Neural cell (in vitro differentiated cells): ENCODE data around the gene HPSE2.

Source experiments
- CTCF ChIP-seq: fragments of 450-650 bp; IDR thresholded peaks from 2 replicates; pipeline ENCODE4 v1.5.1; 2014; ENCODE audit warnings: antibody characterized with exemption, mild to moderate bottlenecking, moderate library complexity; ENCODE audit not compliant: poor library complexity, severe bottlenecking
- EP300 ChIP-seq: fragments of 450-650 bp; conservative IDR thresholded peaks from 2 replicates; pipeline ENCODE4 v1.6.1; 2014; ENCODE audit warnings: antibody characterized with exemption, mild to moderate bottlenecking, moderate library complexity; ENCODE audit not compliant: poor library complexity, severe bottlenecking
- EZH2 ChIP-seq: fragments of 200-600, 300-800 bp; shearing (Covaris generic), sonication (generic); IDR thresholded peaks from 2 replicates; pipeline ENCODE4 v1.6.1; 2014; ENCODE audit warnings: antibody characterized with exemption, low read length, borderline replicate concordance, mild to moderate bottlenecking; ENCODE audit not compliant: insufficient read depth, poor library complexity, severe bottlenecking
- REST ChIP-seq: IDR thresholded peaks from 2 replicates; pipeline ENCODE4 v1.6.1; 2012; ENCODE audit warnings: borderline replicate concordance
- TAF1 ChIP-seq: IDR thresholded peaks from 2 replicates; pipeline ENCODE4 v1.6.1; 2012; ENCODE audit warnings: low read depth

- TF ChIP-seq EZH2 (no peak), CTCF (no peak), TAF1 (no peak), REST (no peak), EP300 (no peak)
Measured at GRCh38 chr10:98920360-98920759, 315.3 kb downstream of the HPSE2 start.
